Measurements from ENCODE around the gene CEP120. TPM values are rescaled to one million over a fixed set of nuclear protein-coding genes. Genes with fewer than 3 reads are reported as not detected.
"Not testable (repeated sequence)": the region's sequence is repeated elsewhere in the genome, so short reads cannot be mapped to it uniquely, and the experiment has no call there.

CEP120 gene
- total RNA-seq, 1 experiment from 2014 or later: 24.0 TPM

DNA sequence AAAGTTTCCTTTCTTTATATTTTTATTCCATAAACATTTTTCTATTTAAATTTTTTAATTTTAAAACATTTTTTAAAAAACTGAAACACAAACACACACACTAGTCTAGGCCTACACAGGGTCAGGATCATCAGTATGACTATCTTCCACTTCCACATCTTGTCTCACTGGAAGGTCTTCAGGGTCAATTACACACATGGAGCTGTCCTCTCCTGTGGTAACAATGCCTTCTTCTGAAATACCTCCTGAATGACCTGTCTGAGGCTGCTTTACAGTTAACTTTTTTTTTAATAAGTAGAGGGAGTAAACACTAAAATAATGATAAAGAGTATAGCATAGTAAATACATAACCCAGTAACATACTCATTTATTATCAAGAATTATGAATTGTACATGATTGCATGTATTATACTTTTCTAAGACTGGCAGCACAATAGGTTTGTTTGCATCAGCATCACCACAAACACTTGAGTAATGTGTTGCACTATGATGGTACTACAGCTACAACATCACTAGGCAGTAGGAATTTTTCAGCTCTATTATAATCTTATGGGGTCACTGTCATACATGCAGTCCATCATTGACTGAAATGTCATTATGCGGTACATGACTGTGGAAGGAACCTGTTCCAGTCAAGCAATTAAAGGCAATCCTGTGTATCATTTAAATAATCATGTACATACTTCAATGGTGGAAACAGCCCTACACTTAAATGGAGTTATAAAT, 17.4 kb upstream of the CEP120 start:
- no peak for DNase-seq (ENCODE audit: low spot score)
- in situ Hi-C loops (cut with HindIII; ENCODE audit: low sequenced_read_pairs): no loop called here

DNA sequence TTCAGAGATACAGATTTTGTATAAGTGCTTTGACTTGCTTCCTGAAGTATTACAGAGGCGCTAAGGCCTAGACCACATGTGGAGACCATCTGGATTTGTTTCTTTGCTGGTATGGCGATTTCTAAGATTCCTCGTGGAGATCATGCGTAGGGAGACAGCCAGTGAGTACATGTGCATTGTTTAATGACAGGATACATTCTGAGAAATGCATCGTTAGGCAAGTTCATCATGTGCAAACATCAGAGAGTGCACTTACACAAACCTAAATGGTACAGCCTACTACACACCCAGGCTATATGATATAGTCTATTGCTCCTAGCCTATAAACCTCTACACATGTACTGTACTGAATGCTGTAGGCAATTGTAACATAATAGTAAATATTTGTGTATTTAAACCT, 16.5 kb upstream of the CEP120 start:
- in situ Hi-C loops (cut with HindIII; ENCODE audit: low sequenced_read_pairs): no loop called here

DNA sequence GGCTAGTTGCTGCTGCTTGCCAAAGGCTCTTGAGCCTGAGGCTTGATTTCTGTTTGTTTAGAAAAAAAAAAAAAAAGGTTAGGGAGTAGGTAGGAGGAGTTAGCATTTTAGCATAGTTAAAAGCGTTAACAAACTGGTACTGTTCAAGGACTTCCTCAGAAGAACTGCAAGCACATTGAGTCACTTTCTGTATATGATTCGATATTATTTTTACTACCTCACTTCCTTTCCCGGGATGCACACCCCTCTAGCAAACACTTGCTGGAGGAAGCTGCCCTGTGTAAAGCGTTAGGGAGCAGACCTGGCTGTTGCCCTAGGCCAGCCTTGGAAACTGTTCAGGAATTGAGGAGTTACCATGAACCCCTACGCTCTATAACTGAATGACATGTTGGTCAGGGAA, 15.7 kb upstream of the CEP120 start:
- in situ Hi-C loops (cut with HindIII; ENCODE audit: low sequenced_read_pairs): no loop called here
- no peak for DNase-seq (ENCODE audit: low spot score)

More for the DNA sequence above, 16.5 kb upstream of the CEP120 start:
- no peak for DNase-seq (ENCODE audit: low spot score)

DNA sequence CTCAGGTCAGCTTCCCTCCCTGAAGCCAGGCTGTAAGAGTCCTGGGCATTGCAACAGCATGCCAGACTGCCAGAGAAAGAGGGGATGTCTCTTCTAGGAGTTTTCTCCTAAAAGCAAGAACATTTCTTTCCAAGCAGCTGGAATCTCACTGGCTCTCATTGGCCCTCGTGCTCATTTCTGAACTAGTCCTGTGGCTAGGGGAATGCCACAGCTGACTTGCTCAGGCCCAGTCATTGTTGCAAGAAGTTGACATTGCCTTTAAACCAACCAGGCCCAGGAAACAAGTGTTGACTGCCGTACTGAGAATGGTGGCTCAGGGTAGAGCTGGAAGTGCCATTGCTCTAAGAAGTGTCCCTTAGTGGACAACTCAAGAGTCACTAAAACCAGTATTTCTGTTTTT, 15.0 kb upstream of the CEP120 start:
- in situ Hi-C loops (cut with HindIII; ENCODE audit: low sequenced_read_pairs): no loop called here
- no peak for DNase-seq (ENCODE audit: low spot score)

DNA sequence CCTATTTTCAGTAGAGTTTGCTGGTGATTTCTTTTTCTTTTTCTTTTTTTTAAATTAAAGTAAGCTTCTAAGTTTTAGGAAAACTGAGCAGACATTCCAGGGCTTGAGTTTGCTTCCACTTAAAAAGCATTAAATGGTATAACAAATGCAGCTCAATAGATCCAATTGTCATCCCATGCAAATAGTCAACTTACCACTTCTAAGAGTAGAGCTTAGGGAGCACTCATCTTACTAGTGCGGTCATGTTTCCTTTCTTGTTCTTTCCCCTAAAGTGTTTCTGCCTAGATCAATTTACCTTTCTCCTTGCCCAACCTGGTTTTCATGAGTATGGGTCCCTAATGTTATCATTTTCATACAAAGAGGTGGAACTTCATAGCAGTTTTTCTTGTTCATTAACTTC, 13.0 kb upstream of the CEP120 start:
- DNase-seq (ENCODE audit: low spot score): no peak
- in situ Hi-C loops (cut with HindIII; ENCODE audit: low sequenced_read_pairs): no loop called here

DNA sequence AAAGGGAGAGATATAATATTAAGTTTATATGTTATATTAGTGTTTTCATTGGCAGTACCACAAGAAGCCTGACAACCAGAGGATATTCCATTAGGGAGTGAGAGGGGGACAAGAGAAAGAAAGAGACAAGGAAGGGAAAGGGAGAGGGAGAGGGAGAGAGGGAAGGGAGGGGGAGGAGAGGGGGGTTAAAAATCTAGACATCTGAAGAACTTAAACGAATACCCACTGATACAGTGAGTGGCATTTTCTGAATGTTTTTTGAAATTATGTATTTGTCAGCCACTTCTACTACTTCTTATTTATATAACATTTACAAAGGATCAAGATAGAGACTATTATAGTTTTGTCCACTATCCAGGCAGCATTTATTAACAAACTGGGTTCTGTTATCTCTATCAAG, 11.6 kb upstream of the CEP120 start:
- in situ Hi-C loops (cut with HindIII; ENCODE audit: low sequenced_read_pairs): no loop called here
- DNase-seq (ENCODE audit: low spot score): no peak

DNA sequence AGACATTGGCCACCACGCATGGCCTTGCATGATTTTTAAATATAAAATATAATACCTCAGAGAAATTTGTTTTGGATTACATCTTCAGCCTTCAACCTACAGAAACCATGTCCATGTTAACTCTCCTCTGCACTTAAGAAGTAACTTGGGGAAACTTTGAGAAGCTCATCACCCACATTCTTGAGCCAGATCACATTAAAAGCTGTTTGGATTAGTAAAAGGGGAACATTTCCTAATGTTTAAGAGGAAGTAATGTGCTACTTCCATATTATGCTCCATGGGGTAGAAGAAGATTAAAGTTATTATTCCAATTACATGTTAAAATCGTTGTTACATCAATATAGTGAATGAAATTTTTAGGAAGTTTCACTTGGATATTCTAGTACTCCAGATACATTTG, 10.4 kb upstream of the CEP120 start:
- in situ Hi-C loops (cut with HindIII; ENCODE audit: low sequenced_read_pairs): no loop called here
- DNase-seq (ENCODE audit: low spot score): no peak

DNA sequence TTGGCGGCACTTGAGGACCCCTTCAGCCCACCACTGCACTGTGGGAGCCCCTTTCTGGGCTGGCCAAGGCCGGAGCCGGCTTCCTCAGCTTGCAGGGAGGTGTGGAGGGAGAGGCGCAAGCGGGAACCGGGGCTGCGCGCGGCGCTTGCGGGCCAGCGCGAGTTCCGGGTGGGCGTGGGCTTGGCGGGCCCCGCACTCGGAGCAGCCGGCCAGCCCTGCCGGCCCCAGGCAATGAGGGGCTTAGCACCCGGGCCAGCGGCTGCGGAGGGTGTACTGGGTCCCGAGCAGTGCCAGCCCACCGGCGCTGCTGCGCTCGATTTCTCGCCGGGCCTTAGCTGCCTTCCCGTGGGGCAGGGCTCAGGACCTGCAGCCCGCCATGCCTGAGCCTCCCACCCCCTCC, 7.2 kb upstream of the CEP120 start:
- DNase-seq (ENCODE audit: low spot score); in situ Hi-C loops (cut with HindIII; ENCODE audit: low sequenced_read_pairs): not testable (repeated sequence)

DNA sequence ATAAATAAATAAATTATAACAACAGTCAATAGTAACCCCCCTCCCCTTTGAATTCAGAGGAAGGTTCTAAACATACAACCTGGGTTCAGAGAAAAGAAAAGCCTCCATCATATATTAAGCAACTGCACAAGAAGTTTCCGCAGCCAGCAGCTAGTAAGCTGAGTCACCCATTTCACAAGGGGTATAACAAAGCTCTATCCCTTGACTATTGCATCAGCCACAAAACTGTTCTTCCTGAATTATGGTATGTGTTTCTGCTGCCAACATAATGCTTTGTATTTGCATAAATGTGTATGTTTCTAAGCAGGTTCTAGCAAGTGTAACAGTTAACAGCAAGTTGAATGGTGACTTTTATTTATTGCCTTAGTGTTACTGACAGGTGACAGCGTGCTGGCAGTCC, 6.8 kb upstream of the CEP120 start:
- in situ Hi-C loops (cut with HindIII; ENCODE audit: low sequenced_read_pairs): no loop called here
- no peak for DNase-seq (ENCODE audit: low spot score)

DNA sequence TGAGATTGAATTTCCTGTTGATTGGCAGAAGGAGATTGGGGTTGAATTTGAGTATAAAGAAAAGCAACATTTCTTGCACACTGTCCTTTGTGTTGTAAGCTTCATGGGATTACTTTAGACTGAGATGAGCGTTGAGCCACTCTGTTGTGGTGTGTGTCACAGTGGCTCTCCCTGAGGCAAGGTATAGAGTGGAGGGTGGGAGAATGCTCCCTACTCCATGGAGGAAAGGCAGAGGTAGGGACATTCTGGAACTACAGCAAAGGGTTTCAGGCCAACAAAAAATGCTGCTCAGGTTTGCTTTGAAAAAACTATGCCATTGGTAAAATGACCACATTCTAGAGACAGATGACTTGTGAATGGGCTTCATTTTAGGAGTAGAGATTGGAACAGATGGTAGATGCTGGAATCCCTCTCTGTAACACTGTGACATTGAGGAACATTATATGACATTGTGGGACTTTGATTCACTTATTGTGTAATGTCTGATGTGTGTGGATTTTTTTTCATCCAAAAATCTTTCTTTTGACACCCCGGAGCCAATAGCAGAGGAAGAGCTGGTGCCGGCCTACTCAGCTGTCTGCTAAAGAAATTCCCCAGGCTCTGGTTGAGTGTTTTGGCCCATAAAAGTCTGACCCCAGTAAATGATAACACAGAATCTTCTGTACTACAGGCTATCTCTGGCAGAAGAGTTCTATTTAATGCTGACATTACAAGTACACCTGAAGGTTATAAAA, 6.2 kb upstream of the CEP120 start:
- DNase-seq (ENCODE audit: low spot score): no peak
- in situ Hi-C loops (cut with HindIII; ENCODE audit: low sequenced_read_pairs): no loop called here

DNA sequence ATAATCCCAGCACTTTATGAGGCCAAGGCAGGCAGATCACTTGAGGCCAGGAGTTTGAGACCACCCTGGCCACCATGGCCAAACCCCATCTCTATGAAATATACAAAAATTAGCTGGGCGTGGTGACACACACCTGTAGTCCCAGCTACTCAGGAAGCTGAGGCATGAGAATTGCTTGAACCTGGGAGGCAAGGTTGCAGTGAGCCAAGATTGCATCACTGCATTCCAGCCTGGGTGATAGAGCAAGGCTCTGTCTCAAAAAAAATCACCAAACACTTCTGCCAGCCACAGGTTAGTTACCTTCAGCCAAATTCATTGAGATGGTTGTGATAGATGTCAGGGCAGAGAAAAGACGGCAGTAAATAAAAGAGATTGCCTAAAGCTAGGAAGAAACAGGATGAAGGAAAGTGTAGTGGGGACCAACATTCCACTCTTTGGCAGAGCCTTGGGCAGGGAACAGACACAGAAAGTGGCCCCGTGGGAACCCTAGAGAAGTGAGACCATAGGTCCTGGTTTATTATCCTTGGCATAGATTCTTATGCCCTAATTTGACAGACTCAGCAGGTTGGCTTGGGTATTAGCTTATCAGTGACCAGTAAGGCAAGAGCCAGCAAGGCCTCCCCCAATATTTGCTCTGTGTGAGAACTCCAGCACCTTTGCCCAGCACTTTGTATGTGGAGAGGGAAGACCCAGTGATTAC, 5.5 kb upstream of the CEP120 start:
- in situ Hi-C loops (cut with HindIII; ENCODE audit: low sequenced_read_pairs): no loop called here
- DNase-seq (ENCODE audit: low spot score): no peak

DNA sequence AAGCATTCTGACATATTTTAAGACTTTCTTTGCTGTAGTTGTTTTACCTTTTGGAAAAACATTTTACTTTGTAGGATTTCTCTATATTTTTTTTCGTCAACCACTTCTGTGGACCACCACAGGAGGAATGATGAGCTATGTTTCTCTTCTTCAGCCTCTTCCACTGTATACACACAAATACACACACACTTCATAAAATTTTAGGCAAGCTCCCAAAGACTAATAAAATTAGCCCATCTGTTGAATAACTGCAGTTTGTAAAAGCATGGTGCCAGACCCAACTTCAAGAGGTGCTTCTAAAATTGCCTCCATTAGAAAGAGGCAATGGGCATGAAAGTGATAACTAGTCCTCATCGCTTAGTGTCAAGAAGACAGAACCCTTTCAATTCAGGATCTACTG, 4.1 kb upstream of the CEP120 start:
- in situ Hi-C loops (cut with HindIII; ENCODE audit: low sequenced_read_pairs): no loop called here
- no peak for DNase-seq (ENCODE audit: low spot score)

DNA sequence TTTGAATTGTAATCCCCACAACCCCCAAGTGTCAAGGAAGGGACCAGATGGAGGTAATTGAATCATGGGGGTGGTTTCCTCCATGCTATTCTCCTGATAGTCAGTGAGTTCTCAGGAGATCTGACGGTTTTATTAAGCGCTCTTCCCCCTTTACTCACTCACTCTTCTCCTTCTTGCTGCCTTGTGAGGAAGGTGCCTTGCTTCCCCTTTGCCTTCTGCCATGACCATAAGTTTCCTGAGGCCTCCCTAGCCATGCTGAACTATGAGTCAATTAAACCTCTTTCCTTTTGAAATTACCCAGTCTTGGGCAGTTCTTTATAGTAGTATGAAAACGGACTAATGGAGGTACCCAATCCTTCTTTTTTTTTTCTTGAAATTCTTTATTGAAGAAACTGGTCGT, 2.2 kb upstream of the CEP120 start:
- in situ Hi-C loops (cut with HindIII; ENCODE audit: low sequenced_read_pairs): no loop called here
- DNase-seq (ENCODE audit: low spot score): no peak

DNA sequence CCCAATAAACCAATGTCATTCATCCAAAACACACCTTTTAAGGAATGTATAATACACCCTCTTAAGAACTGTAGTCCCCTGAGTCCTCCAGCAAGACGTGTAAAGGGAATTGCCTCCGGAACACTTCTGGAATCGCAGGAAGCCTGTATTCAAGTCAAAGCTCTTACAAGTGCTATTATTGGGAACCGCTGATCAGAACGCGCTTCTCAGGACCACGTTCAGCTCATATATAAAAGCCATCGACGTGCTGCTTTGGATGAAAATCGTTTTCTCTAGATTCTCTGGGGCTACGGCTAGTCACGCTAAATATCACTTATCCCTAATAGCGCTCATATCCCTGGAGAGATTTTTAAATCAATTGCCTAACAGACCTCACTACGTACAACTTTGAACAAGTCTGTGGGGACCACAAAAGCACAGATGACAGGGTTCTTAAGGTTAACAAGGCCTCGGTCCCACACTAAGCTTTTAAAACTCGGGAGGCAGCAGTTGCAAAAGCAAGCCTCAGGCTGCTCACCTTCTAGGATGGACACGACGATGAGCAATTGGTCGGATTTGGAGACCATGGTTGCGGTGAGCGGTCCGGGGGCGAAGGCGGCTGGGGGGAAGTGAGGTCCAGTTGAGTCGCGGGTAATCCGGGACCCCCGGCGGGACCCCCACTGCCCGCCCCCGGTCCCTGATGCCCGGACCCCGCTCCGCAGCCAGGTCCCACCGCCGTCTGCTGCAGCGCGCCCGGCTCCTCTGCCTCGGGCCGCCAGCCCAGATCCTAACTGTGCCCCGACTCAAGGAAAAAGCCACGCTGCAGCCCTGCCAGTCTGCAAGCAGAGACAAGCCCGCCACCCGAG, 548 bp downstream of the CEP120 start:
- in situ Hi-C loops (cut with HindIII; ENCODE audit: low sequenced_read_pairs): no loop called here
- peak; percentile 59 for DNase-seq (ENCODE audit: low spot score)

DNA sequence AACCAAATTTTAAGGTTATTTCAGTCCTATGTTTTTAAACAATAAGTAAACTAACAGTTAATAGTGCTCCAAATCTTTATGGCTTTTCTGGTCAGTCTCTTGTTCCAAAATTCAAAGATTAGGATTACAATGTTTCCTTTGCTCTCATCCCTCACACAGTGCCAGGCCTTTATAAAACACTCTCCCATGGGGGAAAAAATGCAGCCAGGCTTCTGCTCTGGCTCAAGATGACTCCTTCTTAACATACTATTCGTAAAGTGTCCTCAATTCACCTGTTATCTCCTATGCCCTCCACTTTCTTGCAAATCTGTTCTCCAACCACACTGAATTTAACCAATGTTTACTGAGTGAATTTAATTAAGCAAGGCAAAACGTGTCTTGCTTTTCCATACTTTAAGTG, 1.4 kb downstream of the CEP120 start:
- DNase-seq (ENCODE audit: low spot score): peak; percentile 33
- in situ Hi-C loops (cut with HindIII; ENCODE audit: low sequenced_read_pairs): no loop called here

DNA sequence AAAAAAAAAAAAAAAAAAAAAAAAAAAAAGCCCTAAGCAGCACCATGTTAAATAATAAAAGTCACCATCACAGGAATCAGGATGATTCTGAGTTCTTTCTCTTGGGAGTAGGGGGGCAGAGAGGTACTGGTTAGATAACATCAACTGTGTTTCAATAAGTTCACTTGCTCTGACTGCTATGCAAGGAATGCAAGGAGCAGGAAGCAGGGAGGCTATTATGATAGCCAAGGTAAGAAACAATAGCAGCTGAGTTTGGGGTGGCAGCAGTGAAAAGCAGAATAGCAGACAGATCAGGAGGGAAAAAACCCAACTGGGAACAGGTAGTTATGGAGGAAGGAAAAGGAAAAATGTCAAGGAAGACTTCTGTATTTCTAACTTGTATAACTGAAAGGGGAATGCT, 8.2 kb downstream of the CEP120 start:
- in situ Hi-C loops (cut with HindIII; ENCODE audit: low sequenced_read_pairs): no loop called here
- DNase-seq (ENCODE audit: low spot score): no peak

DNA sequence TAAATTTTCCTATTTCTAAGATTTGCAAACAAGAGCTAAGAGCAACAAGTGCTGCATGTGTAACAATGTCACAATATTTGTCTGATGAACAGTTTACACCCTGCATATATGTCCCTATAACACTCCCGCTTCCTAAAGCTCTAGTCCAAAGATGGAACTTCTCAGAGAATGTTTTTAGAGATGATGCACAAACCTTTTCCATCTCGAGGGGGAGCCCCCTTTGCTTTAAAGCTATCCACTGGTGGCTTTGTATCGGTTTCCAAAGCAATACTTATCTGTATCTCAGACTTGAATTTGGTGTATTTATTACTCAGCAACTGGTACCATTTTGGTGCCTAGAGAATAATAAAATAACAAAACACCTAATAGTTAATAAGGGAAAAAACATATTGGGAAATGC, 11.0 kb downstream of the CEP120 start:
- in situ Hi-C loops (cut with HindIII; ENCODE audit: low sequenced_read_pairs): no loop called here
- no peak for DNase-seq (ENCODE audit: low spot score)

DNA sequence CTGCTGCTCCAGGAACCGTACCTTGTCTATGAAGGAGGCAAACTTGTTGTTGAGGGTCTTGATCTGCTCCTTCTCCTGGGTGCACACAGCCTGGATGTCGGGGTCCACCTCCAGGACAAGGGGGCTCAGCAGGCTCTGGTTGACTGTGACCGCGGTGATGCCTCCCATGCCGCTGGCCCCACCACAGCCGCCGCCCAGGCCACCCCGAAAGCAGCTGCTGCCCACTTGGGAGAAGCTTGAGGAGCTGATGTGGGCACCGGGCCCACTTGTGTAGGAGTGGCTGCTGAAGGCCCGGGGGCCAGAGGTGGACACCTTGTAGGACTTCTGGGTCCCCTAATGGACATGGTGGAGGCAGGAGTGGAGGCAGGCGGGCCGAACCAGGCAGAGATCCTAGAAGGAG, 21.2 kb downstream of the CEP120 start:
- DNase-seq (ENCODE audit: low spot score); in situ Hi-C loops (cut with HindIII; ENCODE audit: low sequenced_read_pairs): not testable (repeated sequence)

DNA sequence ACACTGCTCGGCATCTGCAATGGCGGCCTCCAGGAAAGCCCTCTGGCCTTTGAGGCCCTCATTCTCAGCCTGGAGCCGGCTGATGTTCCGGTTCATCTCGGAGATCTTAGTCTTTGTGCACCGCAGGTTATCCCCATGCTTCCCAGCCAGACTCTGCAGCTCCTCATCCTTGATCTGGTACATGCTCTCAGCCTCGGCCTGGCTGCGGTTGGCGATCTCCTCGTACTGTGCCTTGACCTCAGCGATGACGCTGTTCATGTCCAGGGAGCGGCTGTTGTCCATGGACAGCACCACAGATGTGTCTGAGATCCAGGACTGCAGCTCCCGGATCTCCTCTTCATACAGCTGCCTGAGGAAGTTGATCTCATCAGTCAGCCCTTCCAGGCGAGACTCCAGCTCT, 21.9 kb downstream of the CEP120 start:
- no peak for DNase-seq (ENCODE audit: low spot score)
- in situ Hi-C loops (cut with HindIII; ENCODE audit: low sequenced_read_pairs): no loop called here

All from G401 (cell line).